ENCODE data around the gene FAM222B.

Gene FAM222B

DNA sequence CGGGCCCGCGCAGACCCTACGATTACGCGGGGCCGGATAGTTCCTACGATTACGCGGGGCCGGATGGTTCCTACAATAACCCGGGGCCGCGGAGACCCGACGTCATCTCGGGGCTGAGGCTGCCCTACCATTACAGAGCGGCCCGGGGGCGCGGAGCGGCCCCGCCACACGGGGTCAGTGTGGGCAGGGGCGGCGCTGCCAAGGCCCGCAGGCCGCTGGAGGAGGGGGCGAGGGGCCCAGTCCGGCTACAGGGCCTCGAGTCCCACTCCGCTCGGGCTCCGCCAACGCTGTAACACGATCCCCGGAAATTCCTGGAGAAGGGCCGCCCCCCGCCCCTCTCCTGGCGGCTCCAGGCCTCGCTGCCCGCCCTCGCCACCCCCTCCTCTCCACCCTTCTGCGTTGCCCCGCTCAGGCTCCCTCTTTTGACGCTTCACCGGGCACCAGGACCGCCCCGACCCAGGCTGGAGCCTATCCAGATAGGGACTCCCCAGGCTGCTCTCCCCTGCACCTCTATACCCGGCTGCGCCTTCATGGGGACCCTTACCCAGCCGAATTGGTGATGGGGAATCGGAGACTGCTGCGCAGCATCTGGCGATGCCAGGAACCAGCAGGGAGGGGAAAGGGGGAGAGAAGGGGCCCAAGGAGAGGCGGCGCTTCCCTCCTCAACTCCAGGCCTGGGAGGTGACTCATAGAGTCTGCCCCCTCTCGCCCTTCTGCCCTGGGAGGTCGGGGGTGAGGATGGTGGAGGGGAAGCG is 124.8 kb downstream of the FAM222B start, which contains the start of gene RAB34:
Gene RAB34, minus strand, starts transcription at position 291 of the 755 bp plus-strand sequence. CDS start 602 bp downstream, outside the sequence.
- in situ Hi-C loops (cut with HindIII; ENCODE audit: low sequenced_read_pairs): no loop called here

DNA sequence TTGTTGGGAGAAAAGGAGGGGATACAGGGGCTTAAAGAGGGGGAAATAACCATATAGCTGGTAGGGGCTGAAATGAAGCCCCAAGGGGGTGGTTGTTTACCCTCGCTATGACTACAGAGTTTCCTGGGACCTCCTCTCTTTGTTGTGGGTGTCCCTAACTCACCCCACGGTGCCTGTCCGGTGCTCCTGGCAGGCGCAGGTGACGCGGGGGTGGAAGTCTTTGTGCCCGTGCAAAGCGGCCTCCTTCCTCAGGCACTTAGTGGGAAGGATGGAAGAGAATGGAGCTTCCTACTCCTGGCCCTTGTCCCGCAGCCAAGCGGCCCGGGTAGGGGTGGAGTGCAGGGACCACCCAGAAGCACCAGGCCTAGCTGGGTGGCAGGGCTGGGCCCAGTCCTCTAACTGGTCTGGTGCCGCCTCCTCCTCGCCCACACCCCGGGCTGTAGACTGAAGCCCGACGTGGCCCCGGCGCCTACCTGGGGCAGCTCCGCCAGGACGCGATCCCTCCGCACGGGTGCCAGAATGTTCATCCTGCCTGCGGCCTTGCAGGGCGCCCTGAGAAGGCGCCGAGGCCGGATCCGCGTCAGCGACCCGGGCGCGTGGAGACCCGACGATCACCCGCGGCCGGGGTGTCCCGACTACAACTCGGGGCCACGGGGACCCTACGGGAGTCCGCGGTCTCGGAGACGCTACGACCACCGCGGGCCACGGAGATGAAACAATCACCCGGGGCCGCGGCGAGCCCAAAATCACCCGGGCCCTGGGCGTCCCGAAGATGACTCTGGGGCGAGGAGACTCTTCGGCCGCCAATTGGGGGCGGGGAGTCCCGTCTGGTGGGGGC is 125.6 kb downstream of the FAM222B start:
- in situ Hi-C loops (cut with HindIII; ENCODE audit: low sequenced_read_pairs): no loop called here

DNA sequence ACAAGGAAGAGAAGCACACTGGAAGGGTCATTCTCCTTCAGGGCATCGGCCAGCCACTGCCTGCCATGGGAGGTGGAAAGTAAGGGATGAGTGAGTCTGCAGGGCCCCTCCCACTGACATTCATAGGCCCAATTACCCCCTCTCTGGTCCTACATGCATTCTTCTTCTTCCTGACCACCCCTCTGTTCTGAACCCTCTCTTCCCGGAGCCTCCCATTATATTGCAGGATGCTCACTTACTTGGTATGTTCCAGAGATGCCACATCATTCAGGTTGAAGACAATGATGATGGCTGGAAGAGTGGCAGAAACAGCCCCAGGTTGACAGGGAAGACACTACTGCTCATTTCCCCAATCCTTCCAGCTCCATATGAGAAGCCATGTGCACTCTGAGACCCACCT is 127.4 kb downstream of the FAM222B start:
- in situ Hi-C loops (cut with HindIII; ENCODE audit: low sequenced_read_pairs): no loop called here

DNA sequence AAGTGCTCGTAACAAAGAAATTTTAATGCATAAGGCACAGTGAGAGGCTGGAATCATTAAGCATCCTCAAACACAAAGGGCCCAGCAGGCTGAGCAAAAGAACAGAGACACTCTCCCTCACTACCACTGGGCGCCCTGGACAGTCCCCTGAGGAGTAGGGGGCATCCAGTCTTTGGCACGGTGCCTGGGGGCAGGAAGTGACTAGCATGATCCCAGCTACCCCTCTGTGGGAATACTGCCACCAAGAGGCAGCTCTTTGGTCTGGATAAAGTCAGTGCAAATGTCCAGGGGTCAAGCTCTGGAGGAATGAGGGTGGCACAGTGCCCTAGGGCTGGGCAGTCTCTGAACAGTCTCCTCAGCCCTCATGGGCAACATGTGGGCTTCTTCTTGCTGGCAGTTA is 128.3 kb downstream of the FAM222B start:
- in situ Hi-C loops (cut with HindIII; ENCODE audit: low sequenced_read_pairs): no loop called here

DNA sequence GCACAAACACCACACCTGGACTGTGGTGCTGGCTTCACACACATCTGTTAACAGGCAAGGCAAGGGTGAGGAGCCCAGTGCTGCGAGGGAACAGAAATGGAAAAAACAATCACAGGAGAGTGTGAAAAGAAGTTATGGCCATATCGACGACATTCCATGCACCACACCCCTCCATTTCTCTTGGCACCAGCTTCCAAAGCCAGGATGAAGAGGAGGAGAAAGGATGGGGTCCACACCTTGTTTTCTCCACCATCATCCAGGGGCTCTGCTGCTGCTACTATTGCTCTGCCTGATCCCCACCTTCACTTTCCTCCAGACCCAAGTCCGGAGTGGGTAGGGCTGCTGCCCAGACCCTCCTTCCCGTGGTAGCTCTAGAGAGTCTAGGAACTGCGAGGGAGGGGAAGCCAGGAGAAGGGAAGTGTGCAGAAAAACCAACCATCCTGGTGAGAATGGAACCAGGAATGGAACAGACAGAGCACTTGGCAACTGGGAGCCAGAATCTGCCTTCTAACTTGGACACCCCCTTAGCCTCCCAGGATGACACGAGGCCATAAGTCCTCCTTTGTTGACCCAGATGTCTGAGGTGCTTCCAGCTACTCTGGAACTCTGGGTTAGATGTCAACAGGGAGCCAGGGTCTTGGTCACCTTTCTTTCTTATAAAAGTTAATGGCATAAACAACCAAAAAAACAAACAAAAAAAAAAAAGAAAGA is 129.7 kb downstream of the FAM222B start:
- in situ Hi-C loops (cut with HindIII; ENCODE audit: low sequenced_read_pairs): no loop called here

DNA sequence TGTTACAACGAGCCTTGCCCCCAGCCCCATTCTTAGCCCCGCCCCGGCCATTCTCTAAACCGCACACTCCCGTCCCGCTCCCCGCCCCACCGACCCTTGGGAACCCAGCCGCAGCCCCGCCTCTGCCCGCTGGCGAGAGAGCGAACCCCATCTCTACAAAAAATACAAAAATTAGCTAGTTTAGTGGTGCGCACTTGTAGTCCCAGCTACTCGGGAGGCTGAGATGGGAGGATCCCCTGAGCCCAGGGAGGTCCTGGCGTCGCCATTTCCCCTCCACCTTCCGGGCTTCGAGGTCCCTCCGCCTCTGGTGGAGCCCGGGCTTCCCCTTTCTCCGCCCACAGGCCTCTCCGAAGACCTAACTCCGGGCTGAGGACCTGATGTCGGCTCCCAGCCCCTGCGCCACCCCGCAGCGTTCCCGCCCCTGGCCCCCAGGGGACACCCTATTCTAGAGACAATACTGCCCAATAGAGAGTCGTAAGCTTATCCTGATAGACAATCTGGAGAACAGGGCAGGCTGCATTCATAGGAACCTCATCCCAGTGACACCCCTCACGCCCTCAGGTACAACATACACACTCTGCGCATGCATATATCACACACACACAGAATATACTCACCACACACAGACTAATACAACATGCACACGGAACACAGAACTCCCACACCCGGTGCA is 130.4 kb downstream of the FAM222B start:
- in situ Hi-C loops (cut with HindIII; ENCODE audit: low sequenced_read_pairs): no loop called here

DNA sequence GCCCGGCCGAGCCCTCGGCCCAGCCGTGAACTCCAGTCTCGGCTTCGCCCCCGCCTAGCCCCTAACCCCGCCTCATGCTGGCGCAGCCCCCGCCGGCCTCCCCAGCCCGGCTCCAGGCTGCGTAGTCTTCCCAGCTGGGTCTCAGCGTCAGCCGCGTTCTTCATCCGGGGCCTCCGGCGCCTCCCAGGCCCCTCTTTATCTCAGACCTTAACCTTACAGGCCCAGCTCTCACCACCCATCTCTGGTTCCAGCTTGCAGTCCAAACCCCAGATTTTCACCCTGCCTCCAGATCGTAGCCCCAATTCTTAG is 130.9 kb downstream of the FAM222B start, which contains the start of gene PROCA1:
Gene PROCA1, minus strand, starts transcription at position 166 of the 309 bp plus-strand sequence. CDS start 228 bp downstream, outside the sequence.
- in situ Hi-C loops (cut with HindIII; ENCODE audit: low sequenced_read_pairs): no loop called here

DNA sequence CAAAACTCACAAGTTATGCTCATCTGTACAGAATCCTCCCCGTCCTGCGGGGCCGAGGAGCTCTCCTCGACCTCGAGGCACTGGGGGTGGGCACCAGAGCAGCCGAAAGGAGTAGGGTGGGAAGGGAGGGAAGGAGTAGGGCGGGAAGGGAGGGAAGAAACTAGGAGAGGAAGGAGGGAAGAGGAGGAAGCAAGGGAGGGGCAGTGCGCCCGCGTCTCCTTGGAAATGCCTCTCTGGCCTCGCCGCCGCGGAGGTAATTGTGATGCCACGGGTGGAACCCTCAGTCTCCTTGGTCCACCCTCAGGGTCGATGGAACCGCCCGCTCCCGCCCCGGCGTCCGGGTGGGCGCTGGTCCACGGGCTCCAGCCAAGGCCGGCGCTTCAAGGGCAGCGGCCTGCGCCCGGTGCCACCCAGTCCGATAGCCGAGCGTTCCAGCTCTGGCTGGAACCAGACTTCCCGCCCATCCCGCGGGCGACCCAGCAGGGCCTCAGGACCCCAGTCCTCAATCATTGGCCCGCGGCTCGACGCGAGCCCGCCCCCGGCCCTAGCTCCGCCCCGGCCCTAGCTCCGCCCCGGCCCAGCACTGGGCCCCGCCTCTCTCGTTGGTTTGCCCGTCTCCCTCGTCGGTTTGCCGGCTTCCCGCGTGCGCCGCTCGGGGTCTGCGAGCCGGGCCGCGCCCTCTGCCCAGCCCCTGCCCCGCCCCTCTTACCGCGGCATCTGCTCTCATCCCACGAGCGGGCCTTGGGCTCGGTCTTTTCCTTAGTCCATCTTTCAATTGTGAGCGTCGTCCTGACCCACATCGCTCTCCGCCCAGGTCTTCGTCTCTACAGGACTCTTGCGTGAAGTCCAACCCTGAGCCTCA is 131.5 kb downstream of the FAM222B start:
- in situ Hi-C loops (cut with HindIII; ENCODE audit: low sequenced_read_pairs): no loop called here

DNA sequence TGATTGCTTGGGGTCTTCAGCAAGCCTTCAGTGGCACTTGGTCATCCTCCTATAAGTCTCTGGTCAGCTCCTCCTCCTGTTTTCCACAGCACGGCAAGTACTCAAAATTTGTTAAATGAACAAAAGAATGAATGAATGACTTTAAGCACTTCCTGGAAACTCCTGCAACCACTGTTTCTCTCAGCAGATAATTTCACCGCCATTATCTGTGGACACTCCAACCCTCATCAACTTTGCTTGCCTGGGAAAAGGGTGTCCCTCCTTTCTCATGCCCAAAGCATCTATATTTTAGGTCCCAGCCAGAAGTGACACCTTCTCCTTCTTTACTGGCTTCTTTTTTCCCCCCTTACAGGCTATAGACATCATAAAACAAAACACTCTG is 135.3 kb downstream of the FAM222B start:
- in situ Hi-C loops (cut with HindIII; ENCODE audit: low sequenced_read_pairs): no loop called here

DNA sequence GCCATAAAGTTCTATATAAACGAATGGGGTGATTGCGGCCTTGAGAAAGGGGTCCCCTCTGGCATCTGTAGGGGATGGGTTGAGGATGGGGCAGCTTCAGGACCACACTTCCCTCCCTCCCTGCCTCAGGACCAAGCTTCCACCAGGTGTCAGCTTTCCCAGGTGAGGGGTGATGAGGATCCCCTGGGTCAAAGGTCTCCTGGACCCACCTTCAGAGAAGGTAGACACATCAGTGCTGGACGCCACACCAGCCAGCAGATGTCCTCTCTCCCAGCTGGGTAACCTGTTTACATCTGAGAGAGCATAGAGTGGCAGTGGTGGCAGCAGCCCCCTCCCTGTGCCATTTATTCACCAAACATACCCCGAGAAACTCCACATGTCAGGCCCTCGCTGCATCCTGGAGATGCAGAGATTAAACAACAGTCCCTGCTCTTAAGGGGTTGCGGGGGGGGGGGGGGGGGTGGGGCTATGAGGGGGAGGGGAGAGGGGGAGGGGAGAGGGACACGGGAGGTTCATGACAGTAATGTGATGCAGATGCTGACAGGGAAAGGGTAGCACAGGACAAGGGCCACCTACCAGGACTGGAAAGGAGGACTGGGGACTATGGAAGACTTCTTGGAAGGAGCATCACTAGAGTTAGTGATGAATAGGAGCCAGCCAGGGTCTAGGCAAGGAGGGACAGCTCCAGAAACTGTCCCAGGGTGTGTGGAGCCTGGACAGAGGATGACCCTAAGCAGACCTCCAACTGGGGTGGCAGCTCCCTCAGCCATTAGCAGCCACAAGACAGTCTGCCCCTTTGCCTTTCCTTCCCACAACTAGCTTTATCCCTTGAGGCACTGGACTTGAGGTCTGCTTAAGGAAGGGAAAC is 135.9 kb downstream of the FAM222B start:
- in situ Hi-C loops (cut with HindIII; ENCODE audit: low sequenced_read_pairs): no loop called here
